HG03354 (cell line): Measurements from ENCODE around the gene AGAP1.

ENCODE experiments used
- ATAC-seq: cut with Tn5 transposase; IDR thresholded peaks from one replicate; pipeline ENCODE4 v1.9.1; 2021; ENCODE audit warnings: mild to moderate bottlenecking; ENCODE audit not compliant: unreplicated experiment, poor library complexity, severe bottlenecking

Gene AGAP1

GRCh38 chr2:235543851-235544688 lies 50.2 kb downstream of the AGAP1 start:
- no peak for ATAC-seq

GRCh38 chr2:235544689-235544969 lies 50.8 kb downstream of the AGAP1 start:
- ATAC-seq, result no peak

GRCh38 chr2:235545339-235546150 lies 51.7 kb downstream of the AGAP1 start:
- ATAC-seq, result no peak

DNA sequence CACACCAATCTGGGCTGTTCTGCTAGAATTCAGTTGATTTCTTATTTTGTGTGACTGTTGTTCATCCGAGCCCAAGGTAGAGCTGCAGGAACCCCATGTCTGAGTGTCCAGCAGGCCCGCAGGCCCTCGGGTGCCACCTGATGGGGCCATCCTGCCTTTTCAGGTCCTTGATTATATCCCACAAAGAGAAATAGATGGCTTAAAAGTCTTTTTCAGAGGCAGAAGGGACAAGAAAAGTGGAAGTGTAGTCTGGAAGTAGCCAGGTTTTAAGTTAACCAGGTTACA lies 52.2 kb downstream of the AGAP1 start:
- ATAC-seq, result no peak

GRCh38 chr2:235546436-235546835 lies 52.6 kb downstream of the AGAP1 start:
- ATAC-seq, result no peak

GRCh38 chr2:235549735-235550377 lies 56.0 kb downstream of the AGAP1 start:
- ATAC-seq, result no peak

GRCh38 chr2:235550378-235550760 lies 56.5 kb downstream of the AGAP1 start:
- no peak for ATAC-seq

DNA sequence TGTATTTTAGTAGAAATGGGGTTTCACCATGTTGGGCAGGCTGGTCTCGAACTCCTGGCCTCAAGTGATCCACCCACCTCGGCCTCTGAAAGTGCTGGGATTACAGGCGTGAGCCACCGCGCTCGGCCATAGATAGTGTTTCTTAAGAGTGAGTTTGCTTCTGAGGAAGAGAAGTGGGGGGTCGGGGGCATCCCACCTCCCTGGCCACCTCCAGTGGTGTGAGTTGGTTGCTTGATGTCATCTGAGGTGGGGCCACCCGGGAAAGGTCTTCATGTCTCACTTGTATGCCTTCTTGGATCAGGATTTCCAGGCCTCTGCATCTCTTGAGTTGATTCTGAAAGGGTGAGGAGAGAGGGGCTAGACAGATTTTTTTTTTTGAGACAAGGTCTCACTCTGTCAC lies 57.1 kb downstream of the AGAP1 start:
- no peak for ATAC-seq

GRCh38 chr2:235551965-235552364 lies 58.1 kb downstream of the AGAP1 start:
- no peak for ATAC-seq

DNA sequence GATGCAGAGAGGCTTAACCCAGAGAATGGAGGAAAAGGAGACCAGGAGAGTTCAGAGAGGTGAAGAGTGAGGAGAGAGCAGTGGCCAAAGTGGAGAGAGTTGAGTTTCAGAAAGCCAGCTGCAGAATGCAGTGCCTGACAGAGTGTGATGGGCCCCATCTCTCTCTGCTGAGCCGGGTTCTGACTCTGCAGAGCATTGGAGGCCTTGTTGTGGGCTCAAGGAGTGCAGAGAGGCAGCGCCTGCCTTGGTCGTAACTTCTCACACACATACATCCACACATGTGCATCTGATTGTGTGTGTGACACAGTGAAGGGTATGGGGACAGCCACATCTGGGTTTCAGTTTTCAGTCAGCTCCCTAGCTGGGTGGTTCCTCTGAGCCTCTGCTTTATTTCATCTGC lies 58.8 kb downstream of the AGAP1 start:
- ATAC-seq, result no peak

- ATAC-seq, result no peak
Measured at GRCh38 chr2:235553291-235553690, 59.4 kb downstream of the AGAP1 start.

- no peak for ATAC-seq
Measured at GRCh38 chr2:235553696-235554100, 59.9 kb downstream of the AGAP1 start.

DNA sequence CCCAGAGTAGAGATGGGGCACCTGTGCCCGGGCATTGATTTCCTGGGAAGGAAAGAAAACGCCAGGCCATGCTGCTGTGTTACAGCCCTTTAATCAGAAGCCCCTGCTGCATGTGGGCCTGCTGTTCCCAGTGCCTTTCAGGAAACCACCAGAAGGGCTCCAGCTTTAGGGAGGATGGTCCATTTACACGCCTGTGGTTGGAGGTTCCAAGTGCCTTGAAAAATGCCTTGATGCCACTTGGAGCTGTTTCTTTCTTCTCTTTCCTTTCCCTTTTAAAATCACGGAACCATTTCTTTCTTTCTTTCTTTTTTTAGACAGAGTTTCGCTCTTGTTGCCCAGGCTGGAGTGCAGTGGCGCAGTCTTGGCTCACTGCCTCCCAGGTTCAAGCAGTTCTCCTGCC lies 60.5 kb downstream of the AGAP1 start:
- ATAC-seq, result no peak

DNA sequence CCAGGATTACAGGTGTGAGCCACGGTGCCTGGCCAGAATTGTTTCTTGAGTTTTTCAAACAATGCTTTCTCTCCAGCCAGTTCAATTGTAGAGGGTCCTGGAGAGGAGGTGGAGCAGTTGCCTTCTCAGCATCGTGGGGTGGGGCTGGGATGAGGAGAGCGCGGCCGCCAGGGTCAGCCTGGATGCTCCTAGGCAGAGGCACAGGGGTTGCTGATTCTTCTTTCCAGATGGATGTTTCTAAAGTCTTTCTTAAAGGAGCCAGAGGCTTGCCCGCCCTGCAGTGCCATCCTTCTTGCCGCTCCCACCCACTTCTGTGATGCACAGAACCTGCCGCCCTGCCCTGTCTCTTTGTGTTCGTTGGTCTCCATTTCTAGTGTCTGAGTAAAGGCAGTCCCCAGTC lies 61.1 kb downstream of the AGAP1 start:
- no peak for ATAC-seq

- no peak for ATAC-seq
Measured at GRCh38 chr2:235555371-235555770, 61.5 kb downstream of the AGAP1 start.

DNA sequence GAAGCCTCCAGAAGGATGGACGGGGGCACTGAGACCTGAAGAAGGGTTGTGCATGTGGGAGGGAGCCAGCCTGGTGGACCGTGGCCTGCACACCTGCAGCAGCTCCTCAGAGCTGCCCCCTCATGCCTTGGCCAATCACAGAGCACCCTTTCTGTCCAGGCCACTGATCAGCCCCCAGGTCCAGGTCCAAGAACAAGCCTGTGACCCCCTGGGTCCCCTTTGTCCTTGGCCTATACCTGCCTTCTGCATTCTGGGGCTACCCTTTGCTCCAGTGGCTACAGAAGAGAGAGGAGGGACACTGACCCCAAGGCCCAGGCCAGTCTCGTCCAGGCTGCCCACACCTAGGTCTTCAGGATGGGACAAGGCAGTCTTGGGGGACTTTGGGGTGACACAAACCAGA lies 62.2 kb downstream of the AGAP1 start:
- no peak for ATAC-seq

GRCh38 chr2:235556901-235557300 lies 63.1 kb downstream of the AGAP1 start:
- ATAC-seq, result no peak

- no peak for ATAC-seq
Measured at GRCh38 chr2:235557903-235558302, 64.1 kb downstream of the AGAP1 start.

GRCh38 chr2:235558572-235558971 lies 64.7 kb downstream of the AGAP1 start:
- no peak for ATAC-seq

GRCh38 chr2:235560345-235560744 lies 66.5 kb downstream of the AGAP1 start:
- ATAC-seq, result peak; percentile 48

- no peak for ATAC-seq
Measured at GRCh38 chr2:235561450-235561849, 67.6 kb downstream of the AGAP1 start.
